Thymus (tissue), 11 donors: ENCODE results near the gene SYNE2. TPM values are rescaled to one million over a fixed set of nuclear protein-coding genes. Genes with fewer than 3 reads are reported as not detected.
"Not testable (repeated sequence)": the region's sequence is repeated elsewhere in the genome, so short reads cannot be mapped to it uniquely, and the experiment has no call there.

Experiments used
- DNase-seq, 9 donors: peaks; one replicate each; pipeline ENCODE4 v3.0.0-alpha.2; 2013; ENCODE audit warnings: low spot score in 9 of 9, low read depth in 6 of 9, missing footprints in 1 of 9
- H3K27ac ChIP-seq, 2 donors: one replicate each; pipeline ENCODE4 v1.5.1; 2013; ENCODE audit warnings: control low read depth in 1 of 2, low read depth in 1 of 2, low read length in 1 of 2, mild to moderate bottlenecking in 1 of 2, moderate library complexity in 1 of 2
- H3K27me3 ChIP-seq, 2 donors: one replicate each; pipeline ENCODE4 v1.5.1; 2013; ENCODE audit warnings: low read length in 1 of 2; ENCODE audit not compliant: control insufficient read depth in 2 of 2, insufficient read depth in 1 of 2
- H3K36me3 ChIP-seq, 2 donors: one replicate each; pipeline ENCODE4 v1.5.1; 2013; ENCODE audit warnings: low read length in 1 of 2, mild to moderate bottlenecking in 1 of 2, moderate library complexity in 1 of 2; ENCODE audit not compliant: control insufficient read depth in 2 of 2, insufficient read depth in 2 of 2
- H3K4me1 ChIP-seq, 2 donors: one replicate each; pipeline ENCODE4 v1.5.1; 2013; ENCODE audit warnings: low read length in 2 of 2; ENCODE audit not compliant: control insufficient read depth in 2 of 2, insufficient read depth in 2 of 2
- H3K4me3 ChIP-seq, 2 donors: one replicate each; pipeline ENCODE4 v1.5.1; 2013; ENCODE audit warnings: low read length in 2 of 2, control low read depth in 1 of 2, mild to moderate bottlenecking in 1 of 2
- H3K9me3 ChIP-seq, 2 donors: one replicate each; pipeline ENCODE4 v1.5.1; 2013; ENCODE audit warnings: low read length in 1 of 2, mild to moderate bottlenecking in 1 of 2; ENCODE audit not compliant: control insufficient read depth in 2 of 2, insufficient read depth in 1 of 2
- WGBS: extraction: QIAGEN DNeasy Blood & Tissue Kit; methylation state at CpG from one replicate; pipeline ENCODE4 v1.1.7; 2013; 5-methylcytosine and 5-hydroxymethylcytosine counted together
- polyA plus RNA-seq: library from polyadenylated mRNA; stranded (reverse); fragments of 200-250 nt; gene quantifications from one replicate; pipeline ENCODE4 v1.2.3, GENCODE V29; 2013
- total RNA-seq: library from RNA; stranded (reverse); fragments of 120-200 nt; gene quantifications from one replicate; pipeline ENCODE4 v1.2.4, GENCODE V29; 2013
- donor health status: healthy.

The SYNE2 gene
- total and polyA plus RNA-seq, 2 donors, result 17.0 to 52.3 TPM

DNA sequence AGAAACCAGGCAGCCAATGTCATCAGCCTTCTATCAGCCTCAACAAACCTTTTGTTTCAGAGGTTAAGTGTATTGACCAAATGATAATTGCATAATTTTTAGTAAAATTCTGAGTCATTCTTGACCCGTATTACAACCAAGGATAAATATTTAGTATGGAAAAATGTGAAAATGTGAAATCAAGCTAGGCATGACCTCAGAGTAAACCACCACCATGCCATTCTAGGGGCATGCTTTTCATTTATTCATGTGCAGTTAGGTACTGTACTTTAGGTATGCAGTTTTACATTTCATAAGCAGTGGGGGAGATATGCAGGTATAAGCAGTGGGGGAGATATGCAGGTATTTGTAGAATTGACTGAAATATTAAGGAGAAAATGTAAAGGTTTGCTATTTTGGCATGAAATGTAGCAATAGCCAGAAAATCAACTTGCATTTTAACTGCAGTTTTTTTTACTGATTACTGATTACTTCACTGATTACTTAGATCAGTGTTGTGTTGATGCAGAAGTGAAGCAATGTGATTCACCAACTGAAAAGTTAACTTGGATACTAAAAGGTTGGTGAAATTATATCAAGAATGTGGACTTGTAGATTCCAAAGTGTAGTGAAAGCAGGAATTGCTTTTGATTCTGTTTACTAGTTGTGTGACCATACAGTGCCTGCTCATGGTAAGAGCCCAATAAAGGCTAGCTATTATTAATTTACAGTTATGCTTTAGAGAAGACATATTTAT is 257.2 kb downstream of the SYNE2 start:
- no peak overlapping the region for H3K27ac ChIP-seq
- no peak overlapping the region for H3K4me3 ChIP-seq
- peaks cover 5 to 14% of the 10 kb centered on the region in 2 donors for H3K36me3 ChIP-seq
- H3K9me3 ChIP-seq, result no peaks in the 10 kb centered on the region
- H3K27me3 ChIP-seq, result no peaks in the 10 kb centered on the region
- DNase-seq, result no peak
- peaks cover 0 to 13% of the 10 kb centered on the region in 2 donors for H3K4me1 ChIP-seq
- 99% methylated on average over 1 of the region's 1 CpG for WGBS

GRCh38 chr14:64110802-64111201 is 258.0 kb downstream of the SYNE2 start:
- WGBS, result 98% methylated on average over 1 of the region's 1 CpG
- Histone ChIP-seq H3K36me3 (peaks cover 5 to 15% of the 10 kb centered on the region in 2 donors), H3K27ac (no peak overlapping the region), H3K9me3 (no peaks in the 10 kb centered on the region), H3K4me3 (no peak overlapping the region), H3K4me1 (peaks cover 0 to 13% of the 10 kb centered on the region in 2 donors), H3K27me3 (no peaks in the 10 kb centered on the region)
- DNase-seq, result no peak

- H3K9me3 ChIP-seq, result no peaks in the 10 kb centered on the region
- peak overlapping the region in 1 of 2 donors; percentile 38 for H3K4me3 ChIP-seq
- peaks cover 0 to 13% of the 10 kb centered on the region in 2 donors for H3K4me1 ChIP-seq
- peak overlapping the region; percentile 70 to 71 for H3K27ac ChIP-seq
- H3K36me3 ChIP-seq, result peaks cover 5 to 11% of the 10 kb centered on the region in 2 donors
- 83% methylated on average over 17 of the region's 17 CpGs for WGBS
- no peaks in the 10 kb centered on the region for H3K27me3 ChIP-seq
- DNase-seq, result peak in 6 of 9 donors; percentile 2 to 46 (median 19)
These were observed 260.3 kb downstream of the SYNE2 start for GRCh38 chr14:64112867-64113678.

- peaks cover 0 to 13% of the 10 kb centered on the region in 2 donors for H3K4me1 ChIP-seq
- H3K27me3 ChIP-seq, result no peaks in the 10 kb centered on the region
- H3K9me3 ChIP-seq, result no peaks in the 10 kb centered on the region
- 84% methylated on average over 9 of the region's 9 CpGs for WGBS
- H3K4me3 ChIP-seq, result no peak overlapping the region
- peak in 2 of 9 donors; percentile 8 to 21 for DNase-seq
- H3K27ac ChIP-seq, result peak overlapping the region; percentile 48 to 70
- H3K36me3 ChIP-seq, result peaks cover 5 to 8% of the 10 kb centered on the region in 2 donors
These were observed 261.4 kb downstream of the SYNE2 start for GRCh38 chr14:64114166-64114565.

- Histone ChIP-seq H3K4me1 (peaks cover 0 to 13% of the 10 kb centered on the region in 2 donors), H3K27me3 (no peaks in the 10 kb centered on the region), H3K36me3 (peaks cover 5 to 8% of the 10 kb centered on the region in 2 donors), H3K9me3 (no peaks in the 10 kb centered on the region), H3K27ac (peak overlapping the region; percentile 21 to 70), H3K4me3 (no peak overlapping the region)
- 98% methylated on average over 7 of the region's 7 CpGs for WGBS
- DNase-seq, result no peak
These were observed 262.0 kb downstream of the SYNE2 start for GRCh38 chr14:64114796-64115195.

GRCh38 chr14:64115401-64115800 is 262.6 kb downstream of the SYNE2 start:
- H3K9me3 ChIP-seq, result no peaks in the 10 kb centered on the region
- H3K27ac ChIP-seq, result no peak overlapping the region
- H3K36me3 ChIP-seq, result peaks cover 5 to 8% of the 10 kb centered on the region in 2 donors
- H3K4me3 ChIP-seq, result no peak overlapping the region
- no peak for DNase-seq
- H3K4me1 ChIP-seq, result peaks cover 0 to 13% of the 10 kb centered on the region in 2 donors
- 88% methylated on average over 6 of the region's 6 CpGs for WGBS
- H3K27me3 ChIP-seq, result no peaks in the 10 kb centered on the region

DNA sequence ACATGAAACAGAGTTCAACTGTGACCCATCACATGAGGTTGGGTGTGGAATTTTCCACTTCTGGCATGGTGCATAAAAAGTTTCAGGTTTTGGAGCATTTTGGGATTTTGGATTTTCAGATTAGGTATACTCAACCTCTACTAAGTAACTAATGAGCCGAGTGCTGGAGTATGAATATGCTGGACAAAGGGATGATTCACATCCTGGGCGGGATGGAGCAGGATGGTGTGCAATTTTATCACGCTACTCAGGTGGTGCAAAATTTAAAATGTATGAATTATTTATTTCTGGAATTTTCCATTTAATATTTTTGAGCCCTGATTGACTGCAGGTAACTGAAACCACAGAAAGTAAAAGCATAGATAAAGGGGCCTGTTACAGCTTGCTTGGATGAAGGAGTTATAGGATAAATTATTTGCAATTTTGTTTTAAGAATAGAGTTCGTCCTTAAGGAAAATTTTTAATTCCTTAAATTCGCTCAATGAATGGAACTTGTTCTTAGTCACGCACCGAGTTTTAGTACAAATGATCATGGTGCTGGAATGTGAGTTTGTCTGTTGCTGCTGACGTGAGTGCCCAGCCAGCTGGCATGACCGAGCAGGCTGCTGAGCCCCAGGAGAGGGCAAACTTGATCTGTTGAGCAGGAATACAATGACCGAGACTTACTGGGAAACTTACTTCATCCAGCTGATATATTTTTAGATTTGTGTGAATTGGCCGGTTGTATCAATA is 265.0 kb downstream of the SYNE2 start:
- DNase-seq, result no peak
- Histone ChIP-seq H3K36me3 (peaks cover 5 to 21% of the 10 kb centered on the region in 2 donors), H3K27ac (no peak overlapping the region), H3K4me3 (no peak overlapping the region), H3K9me3 (no peaks in the 10 kb centered on the region), H3K4me1 (peaks cover 0 to 13% of the 10 kb centered on the region in 2 donors), H3K27me3 (no peaks in the 10 kb centered on the region)
- WGBS, result 96% methylated on average over 11 of the region's 11 CpGs

- DNase-seq, H3K4me3 ChIP-seq, H3K4me1 ChIP-seq, H3K27me3 ChIP-seq, H3K27ac ChIP-seq, H3K9me3 ChIP-seq: not testable (repeated sequence)
- peaks cover 2 to 24% of the 10 kb centered on the region in 2 donors for H3K36me3 ChIP-seq
- 98% methylated on average over 7 of the region's 7 CpGs for WGBS
These were observed 265.6 kb downstream of the SYNE2 start for GRCh38 chr14:64118403-64118742.
